ENCODE results near the gene DDB1.

- no peak for TF ChIP-seq TAF1 (IDR thresholded peaks at IDR 0.05; ENCODE audit: low read depth, low read length)
- no peak for TF ChIP-seq POLR2A (IDR thresholded peaks at IDR 0.05; ENCODE audit: low read depth, low read length)
- TF ChIP-seq POU2F2 (IDR thresholded peaks at IDR 0.05; ENCODE audit: low read depth, low read length): no peak
- TF ChIP-seq POLR2AphosphoS5 (IDR thresholded peaks at IDR 0.05; ENCODE audit: low read depth, low read length): no peak
- TF ChIP-seq PAX5 (IDR thresholded peaks at IDR 0.05; ENCODE audit: insufficient read depth, low read length, severe bottlenecking): no peak
These were observed 49.3 kb downstream of the DDB1 start for GRCh38 chr11:61283613-61284012.
